Measurements from ENCODE around the gene GDPD4.

Gene GDPD4

GRCh38 chr11:77259641-77260040 lies 41.8 kb downstream of the GDPD4 start:
- Histone ChIP-seq H2AFZ (ENCODE audit: low read length) (no peak overlapping the region), H3K4ac (ENCODE audit: low read length) (no peak overlapping the region), H2BK120ac (ENCODE audit: low read depth, low read length) (no peak overlapping the region), H3K18ac (ENCODE audit: low read length) (no peak overlapping the region), H3K4me2 (ENCODE audit: insufficient read depth, low read length, poor library complexity, severe bottlenecking) (no peak overlapping the region), H3K4me1 (ENCODE audit: control insufficient read depth in 2 of 2, insufficient read depth in 1 of 2, low read depth in 1 of 2, low read length in 2 of 2) (no peaks in the 10 kb centered on the region), H4K91ac (ENCODE audit: low read depth, low read length, poor library complexity) (no peak overlapping the region), H3K79me1 (ENCODE audit: low read depth, low read length) (no peaks in the 10 kb centered on the region), H3K23ac (ENCODE audit: low read depth, low read length, poor library complexity) (no peak overlapping the region), H3K4me3 (ENCODE audit: low read length in 2 of 2) (no peak overlapping the region), H2BK5ac (ENCODE audit: low read length) (no peak overlapping the region), H4K8ac (ENCODE audit: low read depth, low read length) (no peak overlapping the region), H3K36me3 (replicated peaks in 1 of 2; ENCODE audit: control insufficient read depth in 2 of 2, insufficient read depth in 2 of 2, low read length in 2 of 2) (no peaks in the 10 kb centered on the region), H3K14ac (ENCODE audit: low read length) (no peak overlapping the region), H3K27ac (replicated peaks; ENCODE audit: low read length) (no peak overlapping the region), H2AK5ac (ENCODE audit: low read depth, low read length) (no peak overlapping the region), H3K9ac (ENCODE audit: low read depth, low read length, poor library complexity) (no peak overlapping the region), H3K9me3 (replicated peaks in 1 of 2; ENCODE audit: control insufficient read depth in 2 of 2, insufficient read depth in 1 of 2, low read depth in 1 of 2, low read length in 2 of 2) (no peaks in the 10 kb centered on the region), H2BK12ac (ENCODE audit: low read length) (no peak overlapping the region), H3K27me3 (ENCODE audit: control insufficient read depth in 3 of 3, insufficient read depth in 3 of 3, low read depth in 1 of 3, low read length in 3 of 3) (no peaks in the 10 kb centered on the region), H2BK15ac (ENCODE audit: low read length) (no peak overlapping the region)
- no peak for DNase-seq (ENCODE audit: low spot score)
- no CpG with 5 or more reads among the region's 2 CpGs for WGBS, 2 donors (ENCODE audit: extremely low coverage in 2 of 2, insufficient read length in 2 of 2, insufficient replicate concordance in 1 of 2)

DNA sequence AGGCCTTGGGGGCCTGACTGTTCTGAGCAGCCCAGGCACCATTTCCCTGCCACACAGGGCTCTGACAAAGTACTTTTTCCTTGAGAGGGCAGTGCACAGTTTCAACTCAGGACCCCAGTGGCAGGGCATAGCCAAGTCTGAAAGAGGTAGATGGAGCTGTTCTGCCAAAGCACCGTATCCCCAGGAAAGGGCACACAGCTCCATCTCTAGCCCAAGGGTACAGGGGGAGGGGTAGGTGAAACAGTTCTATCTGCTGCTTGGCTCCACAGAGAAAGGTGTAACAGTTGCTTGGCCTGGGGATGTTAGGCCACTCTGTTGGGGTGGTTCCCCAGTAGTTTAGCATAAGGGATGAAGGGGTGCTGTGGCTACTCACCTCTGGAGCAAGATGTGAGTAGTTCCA lies 47.8 kb downstream of the GDPD4 start:
- Histone ChIP-seq H2BK5ac (ENCODE audit: low read length) (no peak overlapping the region), H2BK120ac (ENCODE audit: low read depth, low read length) (no peak overlapping the region)
- WGBS, 2 donors (ENCODE audit: extremely low coverage in 2 of 2, insufficient read length in 2 of 2, insufficient replicate concordance in 1 of 2): no CpG with 5 or more reads among the region's 1 CpG

DNA sequence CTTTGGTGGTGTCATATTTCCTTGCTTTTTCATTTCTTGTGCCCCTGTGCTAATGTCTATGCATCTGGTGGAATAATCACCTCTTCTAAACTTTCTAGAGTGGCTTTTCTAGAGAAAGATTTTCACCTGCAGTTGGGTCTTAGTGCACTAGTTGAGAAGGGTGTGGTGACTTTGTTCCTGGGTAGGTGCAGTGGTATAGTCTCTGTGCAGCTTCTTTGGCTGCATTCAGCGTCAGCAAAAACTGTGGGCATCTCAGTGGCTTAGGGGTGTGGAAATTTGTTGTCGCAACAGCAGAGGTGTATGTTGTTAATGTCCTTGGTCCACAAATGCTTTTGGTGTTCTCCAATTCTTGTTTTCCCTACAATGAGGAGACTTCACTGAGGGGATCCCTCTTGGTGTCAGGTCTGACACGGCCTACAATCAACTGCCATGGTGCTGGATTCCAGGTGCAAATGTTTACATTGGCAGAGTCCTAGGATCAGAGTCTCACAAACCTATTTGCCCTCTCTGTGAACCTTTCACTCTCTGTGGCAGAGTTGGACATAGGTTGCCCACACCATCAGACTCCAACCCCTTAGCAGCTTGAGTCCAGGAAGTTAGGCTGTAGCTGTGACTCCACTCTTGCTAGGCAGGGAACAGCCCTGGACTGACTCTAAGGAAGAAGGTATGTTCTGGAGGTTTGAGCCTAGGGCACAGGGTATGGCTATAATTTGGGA lies 48.8 kb downstream of the GDPD4 start:
- H3K23ac ChIP-seq (ENCODE audit: low read depth, low read length, poor library complexity): no peak overlapping the region
- no peak overlapping the region for H3K18ac ChIP-seq (ENCODE audit: low read length)
- H2BK15ac ChIP-seq (ENCODE audit: low read length): no peak overlapping the region
- H4K91ac ChIP-seq (ENCODE audit: low read depth, low read length, poor library complexity): no peak overlapping the region
- H3K14ac ChIP-seq (ENCODE audit: low read length): no peak overlapping the region
- no peaks in the 10 kb centered on the region for H3K79me1 ChIP-seq (ENCODE audit: low read depth, low read length)
- H3K27ac ChIP-seq (replicated peaks; ENCODE audit: low read length): no peak overlapping the region
- H2AK5ac ChIP-seq (ENCODE audit: low read depth, low read length): no peak overlapping the region
- no peak overlapping the region for H2BK5ac ChIP-seq (ENCODE audit: low read length)
- H3K4me2 ChIP-seq (ENCODE audit: insufficient read depth, low read length, poor library complexity, severe bottlenecking): no peak overlapping the region
- no CpG with 5 or more reads among the region's 3 CpGs for WGBS, 2 donors (ENCODE audit: extremely low coverage in 2 of 2, insufficient read length in 2 of 2, insufficient replicate concordance in 1 of 2)
- H3K9ac ChIP-seq (ENCODE audit: low read depth, low read length, poor library complexity): no peak overlapping the region
- H3K4me1 ChIP-seq (ENCODE audit: control insufficient read depth in 2 of 2, insufficient read depth in 1 of 2, low read depth in 1 of 2, low read length in 2 of 2): no peaks in the 10 kb centered on the region
- H3K4ac ChIP-seq (ENCODE audit: low read length): no peak overlapping the region
- H3K36me3 ChIP-seq (replicated peaks in 1 of 2; ENCODE audit: control insufficient read depth in 2 of 2, insufficient read depth in 2 of 2, low read length in 2 of 2): no peaks in the 10 kb centered on the region
- no peak overlapping the region for H2BK12ac ChIP-seq (ENCODE audit: low read length)
- H3K9me3 ChIP-seq (replicated peaks in 1 of 2; ENCODE audit: control insufficient read depth in 2 of 2, insufficient read depth in 1 of 2, low read depth in 1 of 2, low read length in 2 of 2): no peaks in the 10 kb centered on the region
- H2AFZ ChIP-seq (ENCODE audit: low read length): no peak overlapping the region
- H4K8ac ChIP-seq (ENCODE audit: low read depth, low read length): no peak overlapping the region
- no peak for DNase-seq (ENCODE audit: low spot score)
- peaks cover 0 to 3% (median 0%) of the 10 kb centered on the region in 3 experiments for H3K27me3 ChIP-seq (ENCODE audit: control insufficient read depth in 3 of 3, insufficient read depth in 3 of 3, low read depth in 1 of 3, low read length in 3 of 3)
- H3K4me3 ChIP-seq (ENCODE audit: low read length in 2 of 2): peak overlapping the region in 1 of 2 donors; percentile 3
- H2BK120ac ChIP-seq (ENCODE audit: low read depth, low read length): no peak overlapping the region

More for the DNA sequence above, 47.8 kb downstream of the GDPD4 start:
- Histone ChIP-seq H3K4me1 (ENCODE audit: control insufficient read depth in 2 of 2, insufficient read depth in 1 of 2, low read depth in 1 of 2, low read length in 2 of 2) (no peaks in the 10 kb centered on the region), H2BK15ac (ENCODE audit: low read length) (no peak overlapping the region), H3K4ac (ENCODE audit: low read length) (no peak overlapping the region), H3K27me3 (ENCODE audit: control insufficient read depth in 3 of 3, insufficient read depth in 3 of 3, low read depth in 1 of 3, low read length in 3 of 3) (peaks cover 0 to 3% (median 0%) of the 10 kb centered on the region in 3 experiments), H3K4me2 (ENCODE audit: insufficient read depth, low read length, poor library complexity, severe bottlenecking) (no peak overlapping the region), H3K23ac (ENCODE audit: low read depth, low read length, poor library complexity) (no peak overlapping the region), H4K8ac (ENCODE audit: low read depth, low read length) (no peak overlapping the region), H4K91ac (ENCODE audit: low read depth, low read length, poor library complexity) (no peak overlapping the region), H3K79me1 (ENCODE audit: low read depth, low read length) (no peaks in the 10 kb centered on the region), H3K4me3 (ENCODE audit: low read length in 2 of 2) (no peak overlapping the region), H3K9me3 (replicated peaks in 1 of 2; ENCODE audit: control insufficient read depth in 2 of 2, insufficient read depth in 1 of 2, low read depth in 1 of 2, low read length in 2 of 2) (no peaks in the 10 kb centered on the region), H3K27ac (replicated peaks; ENCODE audit: low read length) (no peak overlapping the region), H3K14ac (ENCODE audit: low read length) (no peak overlapping the region), H3K18ac (ENCODE audit: low read length) (no peak overlapping the region), H3K36me3 (replicated peaks in 1 of 2; ENCODE audit: control insufficient read depth in 2 of 2, insufficient read depth in 2 of 2, low read length in 2 of 2) (no peaks in the 10 kb centered on the region), H2AK5ac (ENCODE audit: low read depth, low read length) (no peak overlapping the region), H2BK12ac (ENCODE audit: low read length) (no peak overlapping the region), H3K9ac (ENCODE audit: low read depth, low read length, poor library complexity) (no peak overlapping the region), H2AFZ (ENCODE audit: low read length) (no peak overlapping the region)
- no peak for DNase-seq (ENCODE audit: low spot score)

- Histone ChIP-seq H2AK5ac (ENCODE audit: low read depth, low read length) (no peak overlapping the region), H2BK5ac (ENCODE audit: low read length) (no peak overlapping the region), H3K79me1 (ENCODE audit: low read depth, low read length) (no peaks in the 10 kb centered on the region), H4K91ac (ENCODE audit: low read depth, low read length, poor library complexity) (no peak overlapping the region), H3K4me2 (ENCODE audit: insufficient read depth, low read length, poor library complexity, severe bottlenecking) (no peak overlapping the region), H2BK15ac (ENCODE audit: low read length) (no peak overlapping the region), H3K27ac (replicated peaks; ENCODE audit: low read length) (no peak overlapping the region), H2BK12ac (ENCODE audit: low read length) (no peak overlapping the region), H3K23ac (ENCODE audit: low read depth, low read length, poor library complexity) (no peak overlapping the region), H2AFZ (ENCODE audit: low read length) (no peak overlapping the region), H3K4me3 (ENCODE audit: low read length in 2 of 2) (no peak overlapping the region), H3K18ac (ENCODE audit: low read length) (no peak overlapping the region), H3K27me3 (ENCODE audit: control insufficient read depth in 3 of 3, insufficient read depth in 3 of 3, low read depth in 1 of 3, low read length in 3 of 3) (peaks cover 0 to 3% (median 0%) of the 10 kb centered on the region in 3 experiments), H3K9me3 (replicated peaks in 1 of 2; ENCODE audit: control insufficient read depth in 2 of 2, insufficient read depth in 1 of 2, low read depth in 1 of 2, low read length in 2 of 2) (no peaks in the 10 kb centered on the region), H3K14ac (ENCODE audit: low read length) (no peak overlapping the region), H2BK120ac (ENCODE audit: low read depth, low read length) (no peak overlapping the region), H4K8ac (ENCODE audit: low read depth, low read length) (no peak overlapping the region), H3K9ac (ENCODE audit: low read depth, low read length, poor library complexity) (no peak overlapping the region), H3K4me1 (ENCODE audit: control insufficient read depth in 2 of 2, insufficient read depth in 1 of 2, low read depth in 1 of 2, low read length in 2 of 2) (no peaks in the 10 kb centered on the region), H3K4ac (ENCODE audit: low read length) (no peak overlapping the region), H3K36me3 (replicated peaks in 1 of 2; ENCODE audit: control insufficient read depth in 2 of 2, insufficient read depth in 2 of 2, low read length in 2 of 2) (no peaks in the 10 kb centered on the region)
- DNase-seq (ENCODE audit: low spot score): no peak
- WGBS, 2 donors (ENCODE audit: extremely low coverage in 2 of 2, insufficient read length in 2 of 2, insufficient replicate concordance in 1 of 2): no CpG with 5 or more reads among the region's 1 CpG
These were observed 50.4 kb downstream of the GDPD4 start for GRCh38 chr11:77250881-77251640.
